HEK293 (cell line): ENCODE data around the gene PANX2.

Experiments used
- CTCF ChIP-seq: fragments of 450-650 bp; formaldehyde crosslinking; IDR thresholded peaks from 2 replicates; pipeline ENCODE4 v1.5.1; 2016; ENCODE audit warnings: missing biosample characterization, missing genetic modification characterization
- ZEB2 ChIP-seq: fragments of 450-650 bp; formaldehyde crosslinking; IDR thresholded peaks from 2 replicates; pipeline ENCODE4 v1.5.1; 2016; ENCODE audit warnings: missing biosample characterization, missing genetic modification characterization
- ZNF274 ChIP-seq, 2 experiments: fragments of 200-500 bp in 1 of 2; fragments of 450-650 bp in 1 of 2; sonication (Bioruptor generic) in 1 of 2; formaldehyde crosslinking in 1 of 2; IDR thresholded peaks; 2 replicates each; pipeline versions ENCODE4 v1.5.1 to v1.6.1; 2014 to 2016; ENCODE audit warnings: borderline replicate concordance in 1 of 2, inconsistent platforms in 1 of 2, low read length in 1 of 2, missing biosample characterization in 1 of 2, missing genetic modification characterization in 1 of 2
- ZNF514 ChIP-seq: fragments of 450-650 bp; formaldehyde crosslinking; IDR thresholded peaks from 2 replicates; pipeline ENCODE4 v1.5.1; 2016; ENCODE audit warnings: missing biosample characterization, missing genetic modification characterization

DNA sequence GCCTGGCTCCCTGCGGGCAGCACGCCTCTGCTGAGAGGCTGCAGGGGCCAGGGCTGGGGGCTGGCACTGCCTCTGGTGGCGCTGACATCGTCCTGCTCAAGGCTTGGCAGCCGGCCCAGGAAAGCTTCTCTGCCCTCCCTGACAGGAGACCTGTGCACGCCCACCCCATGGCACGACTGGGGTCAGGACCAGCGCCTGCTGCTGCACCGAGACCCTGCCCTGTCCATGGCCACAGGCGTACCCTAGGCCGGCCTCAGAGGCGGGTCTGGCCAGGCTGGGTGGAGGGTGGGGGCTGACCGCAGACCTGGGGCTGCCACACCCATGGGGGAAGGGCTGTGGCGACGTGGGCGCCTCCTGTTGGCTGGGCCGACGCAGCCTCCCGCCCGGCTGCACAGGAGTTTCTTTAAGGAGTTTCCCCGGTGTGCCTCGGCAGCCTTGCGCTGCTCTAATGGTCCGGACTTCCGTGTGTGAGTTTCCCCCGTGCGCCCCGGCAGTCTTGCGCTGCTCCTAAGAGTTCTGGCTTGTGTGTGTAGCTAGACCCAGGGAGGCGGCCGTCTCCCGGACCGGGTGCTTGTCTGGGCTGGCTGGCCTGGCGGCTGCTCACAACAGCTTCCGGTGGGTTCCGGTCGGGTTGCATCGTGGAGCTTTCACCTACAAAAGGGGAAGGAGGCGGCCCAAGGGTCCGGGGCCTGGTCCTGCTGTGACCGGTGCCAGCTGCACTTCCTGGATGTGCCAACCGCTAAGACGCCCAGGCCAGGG lies 19.8 kb downstream of the PANX2 start:
- no peak for TF ChIP-seq ZNF514 (tag by site-specific recombination)
- TF ChIP-seq ZEB2, result peak; percentile 68; the same call in 1 of the 2 replicates
- TF ChIP-seq ZNF274 (IDR thresholded peaks at IDR 0.05; ENCODE audit: low read length), result no peak
- no peak for TF ChIP-seq ZNF274 (tag by site-specific recombination; IDR thresholded peaks at IDR 0.05; ENCODE audit: borderline replicate concordance)
- peak; percentile 71 for TF ChIP-seq CTCF (tag by site-specific recombination)
